ENCODE measurements around the gene GATAD2A.

- TF ChIP-seq POLR2A (IDR thresholded peaks at IDR 0.05) (no peak), CTCF (IDR thresholded peaks at IDR 0.05) (no peak), EP300 (IDR thresholded peaks at IDR 0.05) (no peak)
Observed at GRCh38 chr19:19356500-19356899, 49.0 kb upstream of the GATAD2A start.

All from stomach (tissue), 4 donors.